CD4-positive, CD25-positive, alpha-beta regulatory T cell (primary cell): ENCODE measurements around the gene SRGAP3. TPM values are rescaled to one million over a fixed set of nuclear protein-coding genes. Genes with fewer than 3 reads are reported as not detected.
A peak's percentile ranks its signal among the peaks of the same experiment; 100 is the strongest.

ENCODE experiments used
- ATAC-seq, 2 donors: fragments of 150-1000 bp; cut with Tn5 transposase; one replicate each; pipeline ENCODE4 v1.10.0; 2021; ENCODE audit warnings: low read depth in 2 of 2, moderate number of reproducible peaks in 2 of 2, moderate library complexity in 1 of 2
- DNase-seq, 3 donors: peaks; one replicate each; pipeline versions ENCODE4 v3.0.0 to v3.0.0-alpha.2; 2012 to 2022; ENCODE audit warnings: mixed read lengths in 1 of 3
- H3K27ac ChIP-seq: one replicate; pipeline ENCODE4 v1.7.0; 2013; ENCODE audit warnings: mild to moderate bottlenecking, low read length; ENCODE audit not compliant: insufficient read depth, poor library complexity, severe bottlenecking
- H3K27me3 ChIP-seq: one replicate; pipeline ENCODE4 v1.7.0; 2013; ENCODE audit warnings: low read length; ENCODE audit not compliant: control insufficient read depth, insufficient read depth
- H3K36me3 ChIP-seq: one replicate; pipeline ENCODE4 v1.7.0; 2013; ENCODE audit warnings: mild to moderate bottlenecking, low read length, moderate library complexity; ENCODE audit not compliant: control insufficient read depth, insufficient read depth
- H3K4me1 ChIP-seq: 2 replicates; pipeline ENCODE4 v1.7.0; 2013; ENCODE audit warnings: mild to moderate bottlenecking, low read length; ENCODE audit not compliant: insufficient read depth, control insufficient read depth, poor library complexity, severe bottlenecking
- H3K4me3 ChIP-seq: one replicate; pipeline ENCODE4 v1.7.0; 2013; ENCODE audit warnings: low read depth, mild to moderate bottlenecking, low read length, moderate library complexity
- H3K9me3 ChIP-seq, 2 experiments: 1 replicate in 1 of 2; 2 replicates in 1 of 2; pipeline ENCODE4 v1.7.0; 2013; ENCODE audit warnings: low read length in 2 of 2, mild to moderate bottlenecking in 1 of 2, moderate library complexity in 1 of 2; ENCODE audit not compliant: control insufficient read depth in 2 of 2
- H3K27ac Mint-ChIP-seq, 3 donors: one replicate each; pipeline ENCODE4 v1.8.0; 2020 to 2022; ENCODE audit warnings: mild to moderate bottlenecking in 3 of 3, mixed read lengths in 3 of 3, moderate library complexity in 2 of 3
- H3K27me3 Mint-ChIP-seq: one replicate; pipeline ENCODE4 v1.8.0; 2022; ENCODE audit warnings: mild to moderate bottlenecking, mixed read lengths
- H3K36me3 Mint-ChIP-seq: one replicate; pipeline ENCODE4 v1.8.0; 2020; ENCODE audit warnings: mixed read lengths
- H3K4me1 Mint-ChIP-seq, 4 donors: one replicate each; pipeline ENCODE4 v1.8.0; 2020 to 2022; ENCODE audit warnings: mixed read lengths in 4 of 4, mild to moderate bottlenecking in 1 of 4
- H3K4me3 Mint-ChIP-seq, 4 donors: one replicate each; pipeline ENCODE4 v1.8.0; 2020 to 2022; ENCODE audit warnings: mild to moderate bottlenecking in 4 of 4, mixed read lengths in 4 of 4, moderate library complexity in 3 of 4
- H3K9me3 Mint-ChIP-seq, 7 donors: one replicate each; pipeline ENCODE4 v1.8.0; 2020 to 2022; ENCODE audit warnings: mixed read lengths in 7 of 7, mild to moderate bottlenecking in 3 of 7, moderate library complexity in 2 of 7
- polyA plus RNA-seq, 4 donors: library from polyadenylated mRNA; unstranded; fragments of 300-500 nt; fragmentation: Illumina TruSeq; gene quantifications; one replicate each; pipeline ENCODE4 v1.2.3, GENCODE V29; 2021
- total RNA-seq: library from RNA; stranded (reverse); gene quantifications from one replicate; pipeline ENCODE4 v1.2.3, GENCODE V29; 2022

The SRGAP3 gene
- total and polyA plus RNA-seq, 5 donors from 2014 or later: 1.8 to 8.1 (median 2.8) TPM

GRCh38 chr3:9231937-9232336, 17.5 kb downstream of the SRGAP3 start:
- H3K36me3 Mint-ChIP-seq: no peaks in the 10 kb centered on the region
- H3K27me3 Mint-ChIP-seq: no peaks in the 10 kb centered on the region
- H3K27me3 ChIP-seq: no peaks in the 10 kb centered on the region
- no peaks in the 10 kb centered on the region for H3K4me1 ChIP-seq
- H3K4me1 Mint-ChIP-seq: peaks cover 0 to 6% (median 2%) of the 10 kb centered on the region in 4 donors
- H3K36me3 ChIP-seq: no peaks in the 10 kb centered on the region
- H3K4me3 ChIP-seq: no peak overlapping the region
- no peaks in the 10 kb centered on the region for H3K9me3 ChIP-seq
- H3K4me3 Mint-ChIP-seq: no peak overlapping the region
- H3K27ac Mint-ChIP-seq: no peak overlapping the region
- no peak for DNase-seq
- H3K27ac ChIP-seq: no peak overlapping the region
- H3K9me3 Mint-ChIP-seq: no peaks in the 10 kb centered on the region
- ATAC-seq: no peak

GRCh38 chr3:9231471-9231870, 18.0 kb downstream of the SRGAP3 start:
- Mint-ChIP-seq H3K27ac (no peak overlapping the region), H3K27me3 (no peaks in the 10 kb centered on the region), H3K9me3 (no peaks in the 10 kb centered on the region), H3K4me1 (peaks cover 0 to 6% (median 2%) of the 10 kb centered on the region in 4 donors), H3K4me3 (no peak overlapping the region), H3K36me3 (no peaks in the 10 kb centered on the region)
- no peaks in the 10 kb centered on the region for H3K36me3 ChIP-seq
- no peaks in the 10 kb centered on the region for H3K9me3 ChIP-seq
- no peak for DNase-seq
- no peak overlapping the region for H3K4me3 ChIP-seq
- no peaks in the 10 kb centered on the region for H3K27me3 ChIP-seq
- H3K4me1 ChIP-seq: no peaks in the 10 kb centered on the region
- no peak for ATAC-seq
- H3K27ac ChIP-seq: no peak overlapping the region

- no peak overlapping the region for H3K4me3 ChIP-seq
- no peak overlapping the region for H3K4me3 Mint-ChIP-seq
- ATAC-seq (no peak), DNase-seq (no peak)
- no peaks in the 10 kb centered on the region for H3K36me3 ChIP-seq
- H3K27ac ChIP-seq: no peak overlapping the region
- H3K9me3 Mint-ChIP-seq: no peaks in the 10 kb centered on the region
- H3K9me3 ChIP-seq: no peaks in the 10 kb centered on the region
- no peak overlapping the region for H3K27ac Mint-ChIP-seq
- no peaks in the 10 kb centered on the region for H3K27me3 ChIP-seq
- no peaks in the 10 kb centered on the region for H3K27me3 Mint-ChIP-seq
- H3K4me1 ChIP-seq: no peaks in the 10 kb centered on the region
- no peaks in the 10 kb centered on the region for H3K36me3 Mint-ChIP-seq
- H3K4me1 Mint-ChIP-seq: peaks cover 0 to 7% (median 3%) of the 10 kb centered on the region in 4 donors
Measured at GRCh38 chr3:9231006-9231405, 18.4 kb downstream of the SRGAP3 start.

GRCh38 chr3:9230596-9230995, 18.9 kb downstream of the SRGAP3 start:
- Mint-ChIP-seq H3K36me3 (no peaks in the 10 kb centered on the region), H3K27ac (no peak overlapping the region), H3K27me3 (no peaks in the 10 kb centered on the region), H3K4me1 (peaks cover 0 to 7% (median 3%) of the 10 kb centered on the region in 4 donors), H3K4me3 (no peak overlapping the region), H3K9me3 (no peaks in the 10 kb centered on the region)
- no peaks in the 10 kb centered on the region for H3K4me1 ChIP-seq
- no peak overlapping the region for H3K27ac ChIP-seq
- no peaks in the 10 kb centered on the region for H3K9me3 ChIP-seq
- no peak for ATAC-seq
- H3K4me3 ChIP-seq: no peak overlapping the region
- H3K36me3 ChIP-seq: no peaks in the 10 kb centered on the region
- DNase-seq: no peak
- H3K27me3 ChIP-seq: no peaks in the 10 kb centered on the region

GRCh38 chr3:9229879-9230278, 19.6 kb downstream of the SRGAP3 start:
- Histone ChIP-seq H3K4me1 (no peaks in the 10 kb centered on the region), H3K4me3 (no peak overlapping the region), H3K27me3 (no peaks in the 10 kb centered on the region), H3K27ac (no peak overlapping the region), H3K9me3 (no peaks in the 10 kb centered on the region), H3K36me3 (no peaks in the 10 kb centered on the region)
- H3K36me3 Mint-ChIP-seq: no peaks in the 10 kb centered on the region
- H3K9me3 Mint-ChIP-seq: no peaks in the 10 kb centered on the region
- no peaks in the 10 kb centered on the region for H3K27me3 Mint-ChIP-seq
- ATAC-seq (no peak), DNase-seq (no peak)
- no peak overlapping the region for H3K4me3 Mint-ChIP-seq
- H3K4me1 Mint-ChIP-seq: peaks cover 0 to 7% (median 3%) of the 10 kb centered on the region in 4 donors
- H3K27ac Mint-ChIP-seq: no peak overlapping the region

GRCh38 chr3:9229325-9229724, 20.1 kb downstream of the SRGAP3 start:
- Mint-ChIP-seq H3K36me3 (peaks cover 4% of the 10 kb centered on the region), H3K27me3 (no peaks in the 10 kb centered on the region), H3K9me3 (no peaks in the 10 kb centered on the region), H3K27ac (no peak overlapping the region), H3K4me3 (no peak overlapping the region), H3K4me1 (peaks cover 5 to 12% (median 8%) of the 10 kb centered on the region in 4 donors)
- Histone ChIP-seq H3K4me3 (no peak overlapping the region), H3K27me3 (no peaks in the 10 kb centered on the region), H3K9me3 (no peaks in the 10 kb centered on the region), H3K27ac (no peak overlapping the region), H3K36me3 (no peaks in the 10 kb centered on the region), H3K4me1 (no peaks in the 10 kb centered on the region)
- ATAC-seq: no peak
- no peak for DNase-seq

GRCh38 chr3:9226326-9226725, 23.1 kb downstream of the SRGAP3 start:
- H3K36me3 ChIP-seq: no peaks in the 10 kb centered on the region
- Mint-ChIP-seq H3K27ac (no peak overlapping the region), H3K4me3 (no peak overlapping the region), H3K4me1 (peaks cover 6 to 19% (median 11%) of the 10 kb centered on the region in 4 donors), H3K36me3 (peaks cover 10% of the 10 kb centered on the region), H3K9me3 (no peaks in the 10 kb centered on the region), H3K27me3 (no peaks in the 10 kb centered on the region)
- no peaks in the 10 kb centered on the region for H3K9me3 ChIP-seq
- no peaks in the 10 kb centered on the region for H3K4me1 ChIP-seq
- no peaks in the 10 kb centered on the region for H3K27me3 ChIP-seq
- no peak overlapping the region for H3K27ac ChIP-seq
- no peak overlapping the region for H3K4me3 ChIP-seq
- ATAC-seq (no peak), DNase-seq (no peak)

- no peaks in the 10 kb centered on the region for H3K27me3 ChIP-seq
- Mint-ChIP-seq H3K4me1 (peaks cover 6 to 19% (median 11%) of the 10 kb centered on the region in 4 donors), H3K27me3 (no peaks in the 10 kb centered on the region), H3K36me3 (peaks cover 10% of the 10 kb centered on the region), H3K27ac (peak overlapping the region in 1 of 3 donors; percentile 79), H3K4me3 (peak overlapping the region in 1 of 4 donors; percentile 29), H3K9me3 (no peaks in the 10 kb centered on the region)
- H3K4me1 ChIP-seq: no peaks in the 10 kb centered on the region
- DNase-seq: no peak
- no peak for ATAC-seq
- no peaks in the 10 kb centered on the region for H3K9me3 ChIP-seq
- no peak overlapping the region for H3K4me3 ChIP-seq
- no peak overlapping the region for H3K27ac ChIP-seq
- H3K36me3 ChIP-seq: no peaks in the 10 kb centered on the region
Measured at GRCh38 chr3:9225268-9225667, 24.2 kb downstream of the SRGAP3 start.
